GM18519 (cell line): ENCODE measurements around the gene MYO7B.
"Not testable (repeated sequence)": the region's sequence is repeated elsewhere in the genome, so short reads cannot be mapped to it uniquely, and the experiment has no call there.

ENCODE experiments used
- ATAC-seq: cut with Tn5 transposase; IDR thresholded peaks from one replicate; pipeline ENCODE4 v1.9.1; 2021; ENCODE audit warnings: mild to moderate bottlenecking, moderate library complexity; ENCODE audit not compliant: unreplicated experiment, low FRiP score

MYO7B gene

GRCh38 chr2:127523269-127523939 is 12.1 kb upstream of the MYO7B start:
- ATAC-seq = no peak

DNA sequence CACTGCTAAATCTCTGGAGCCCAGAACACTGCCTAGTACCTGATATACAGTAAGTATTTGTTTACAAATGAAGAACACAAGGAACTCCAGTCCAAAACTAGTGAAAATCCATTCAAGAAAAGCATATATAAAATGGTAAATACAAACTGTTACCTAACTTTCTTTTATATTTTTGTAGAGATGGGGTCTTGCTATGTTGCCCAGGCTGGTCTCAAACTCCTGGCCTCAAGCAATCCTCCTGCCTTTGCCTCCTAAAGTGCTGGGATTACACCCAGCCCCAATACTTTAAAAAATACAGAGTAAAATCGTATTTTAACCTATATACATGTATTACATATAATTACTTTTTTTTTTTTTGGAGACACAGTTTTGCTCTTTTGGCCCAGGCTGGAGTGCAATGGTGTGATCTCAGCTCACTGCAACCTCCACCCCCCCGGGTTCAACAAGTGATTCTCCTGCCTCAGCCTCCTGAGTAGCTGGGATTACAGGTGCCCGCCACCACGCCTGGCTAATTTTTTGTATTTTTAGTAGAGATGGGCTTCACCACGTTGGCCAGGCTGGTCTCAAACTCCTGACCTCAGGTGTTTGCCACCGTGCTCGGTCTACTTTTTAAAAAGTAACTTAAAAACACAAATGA is 11.2 kb upstream of the MYO7B start:
- ATAC-seq = not testable (repeated sequence)

DNA sequence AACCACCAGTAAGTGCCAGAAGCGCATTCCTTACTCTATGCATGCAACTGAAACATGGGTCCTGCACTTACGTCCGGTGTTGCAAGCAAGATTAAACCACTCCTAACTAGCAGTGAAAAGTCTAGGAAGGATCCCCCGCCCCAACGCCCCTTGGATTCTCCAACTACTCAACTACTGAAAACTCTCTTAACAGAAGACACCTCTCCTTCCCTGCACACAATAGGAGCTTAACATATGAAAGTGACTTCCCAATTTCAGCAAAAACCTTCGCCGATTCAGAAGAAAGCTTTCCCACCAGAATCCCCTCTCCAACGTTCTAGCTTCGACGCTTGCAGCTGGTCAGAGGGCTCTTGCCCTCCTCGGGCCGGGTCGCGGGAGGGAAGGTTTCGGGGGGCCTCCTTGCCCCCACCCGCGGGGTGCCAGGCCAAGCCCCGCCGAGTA is 9.8 kb upstream of the MYO7B start:
- ATAC-seq = no peak

- ATAC-seq = peak; percentile 71
These were observed 9.1 kb upstream of the MYO7B start, which contains the start of gene IWS1 for GRCh38 chr2:127526132-127527000. Gene IWS1, minus strand, starts transcription at chr2:127526489. Its CDS starts 281 bp downstream, at chr2:127526208.

GRCh38 chr2:127527001-127527804 is 8.3 kb upstream of the MYO7B start:
- peak; percentile 5 for ATAC-seq

DNA sequence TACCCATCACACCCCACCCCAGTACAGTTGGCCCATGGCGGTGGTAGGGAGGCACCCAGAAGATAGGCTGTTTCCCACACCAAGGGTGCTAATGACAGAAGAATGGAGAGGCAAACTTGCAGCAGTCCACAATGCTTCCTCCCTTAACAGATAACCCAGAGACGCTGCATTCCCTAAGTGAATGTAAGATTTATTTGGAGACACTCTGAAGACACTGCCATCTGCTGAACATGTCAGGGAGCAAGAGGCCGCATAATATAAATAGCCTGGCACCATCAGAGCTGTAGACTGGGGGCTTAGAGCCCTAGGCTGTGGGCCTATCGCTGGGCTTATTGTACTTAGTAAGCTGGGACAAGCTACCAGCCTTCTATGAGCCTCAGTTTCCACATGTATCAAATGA is 7.0 kb upstream of the MYO7B start:
- ATAC-seq = no peak

- ATAC-seq = not testable (repeated sequence)
These were observed 6.1 kb upstream of the MYO7B start for GRCh38 chr2:127529416-127529815.

DNA sequence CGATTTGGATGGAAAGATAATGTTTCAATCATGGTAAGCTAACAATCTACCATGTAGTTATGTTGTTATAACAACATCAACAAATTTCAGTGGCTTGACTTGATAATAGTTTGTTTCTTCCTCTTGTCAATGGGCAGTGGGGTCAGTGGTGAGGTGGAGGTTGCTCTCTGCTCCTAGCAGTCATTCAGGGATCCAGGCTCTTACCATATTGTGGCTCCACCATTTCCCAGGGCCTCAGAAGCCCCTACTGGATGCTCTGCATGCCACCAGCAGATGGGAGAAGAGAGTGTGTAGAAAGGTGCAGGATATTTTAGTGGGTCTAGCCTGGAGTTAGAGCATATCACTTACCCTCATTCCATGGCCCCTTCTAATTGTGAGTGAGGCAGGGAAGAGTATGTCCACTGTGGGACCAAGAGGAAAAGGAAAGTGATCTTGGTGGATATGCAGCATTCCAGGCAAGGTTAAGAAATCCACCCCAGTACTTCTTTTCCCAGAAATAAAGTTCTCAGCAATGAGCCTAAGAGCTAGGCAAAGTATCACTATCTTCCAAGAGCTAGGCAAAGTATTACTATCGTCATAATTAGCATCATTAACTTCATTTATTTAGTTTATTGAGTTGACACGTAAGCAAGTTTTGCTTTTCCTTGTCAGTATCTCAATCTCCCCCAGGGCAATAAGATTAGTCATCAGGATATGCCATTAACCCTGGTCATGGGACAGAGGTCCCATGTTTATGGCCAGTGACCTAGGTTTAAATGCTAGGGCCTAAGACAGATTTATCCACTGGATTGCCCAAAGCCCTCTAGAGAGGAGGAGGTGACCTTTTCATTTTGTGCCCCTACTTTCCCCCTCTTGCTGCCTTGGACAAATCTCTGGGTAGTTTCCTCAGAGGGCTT is 5.0 kb upstream of the MYO7B start:
- no peak for ATAC-seq

DNA sequence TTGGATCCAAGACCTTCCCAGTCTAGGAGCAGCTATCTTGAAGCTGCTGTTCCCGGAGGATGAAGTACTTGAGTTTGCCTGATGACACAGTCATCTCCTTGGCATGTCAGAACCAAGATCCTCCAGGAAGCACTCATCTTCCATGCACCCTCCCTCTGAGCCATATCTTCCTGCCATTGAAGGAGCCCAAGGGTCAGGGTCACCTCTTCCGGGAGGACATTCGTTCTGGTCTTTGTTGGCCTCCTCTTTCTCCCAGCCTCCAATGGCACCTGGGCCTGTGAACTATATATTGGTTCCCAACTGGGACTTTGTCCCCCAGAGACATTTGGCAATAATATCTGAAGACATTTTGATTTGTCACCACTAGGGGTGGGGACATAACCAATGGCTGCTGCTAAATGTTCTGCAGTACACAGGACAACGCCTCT is 4.2 kb upstream of the MYO7B start:
- no peak for ATAC-seq

DNA sequence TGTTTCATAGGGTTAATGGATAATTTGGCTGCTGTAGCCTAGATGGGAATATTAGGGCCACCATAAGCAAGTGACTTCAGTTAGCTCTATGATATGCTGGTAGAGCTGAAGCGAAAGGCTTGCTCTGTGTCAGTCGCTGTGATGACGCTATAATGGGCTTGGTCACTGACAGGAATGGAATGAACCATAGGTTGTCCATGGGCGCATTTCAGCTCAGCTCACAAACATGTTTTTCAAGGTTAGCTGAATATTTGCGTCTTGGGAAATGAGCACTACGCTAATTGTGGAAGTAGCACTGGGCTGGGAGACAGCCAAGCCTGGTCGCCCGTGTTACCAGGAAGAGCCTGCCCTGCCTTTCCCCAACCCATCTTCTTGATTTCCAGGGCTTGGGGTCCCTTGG is 3.2 kb upstream of the MYO7B start:
- no peak for ATAC-seq

- no peak for ATAC-seq
These were observed 435 bp downstream of the MYO7B start for GRCh38 chr2:127535918-127536317.

- no peak for ATAC-seq
These were observed 1.4 kb downstream of the MYO7B start for GRCh38 chr2:127536707-127537541.

- ATAC-seq = no peak
These were observed 2.2 kb downstream of the MYO7B start for GRCh38 chr2:127537644-127538043.

DNA sequence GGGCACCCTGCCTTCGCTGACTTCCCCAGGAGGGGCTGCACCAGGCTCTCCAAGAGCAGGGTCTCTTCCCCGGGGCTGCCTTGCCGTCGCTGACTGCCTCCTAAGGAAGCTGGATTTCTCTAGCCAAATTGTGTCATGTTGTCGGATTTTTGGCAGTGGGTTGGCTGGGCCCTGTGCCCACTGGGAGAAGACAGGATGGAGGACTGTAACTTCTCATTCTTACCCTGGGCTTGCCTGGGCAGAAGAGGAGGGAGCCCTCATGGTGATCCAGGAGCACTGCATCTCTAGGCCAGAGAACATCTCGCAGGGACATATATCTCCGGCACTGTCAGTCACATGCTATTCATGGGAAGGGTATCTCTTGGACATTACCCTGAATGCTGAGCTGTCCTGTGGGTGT is 6.3 kb downstream of the MYO7B start:
- ATAC-seq = no peak

DNA sequence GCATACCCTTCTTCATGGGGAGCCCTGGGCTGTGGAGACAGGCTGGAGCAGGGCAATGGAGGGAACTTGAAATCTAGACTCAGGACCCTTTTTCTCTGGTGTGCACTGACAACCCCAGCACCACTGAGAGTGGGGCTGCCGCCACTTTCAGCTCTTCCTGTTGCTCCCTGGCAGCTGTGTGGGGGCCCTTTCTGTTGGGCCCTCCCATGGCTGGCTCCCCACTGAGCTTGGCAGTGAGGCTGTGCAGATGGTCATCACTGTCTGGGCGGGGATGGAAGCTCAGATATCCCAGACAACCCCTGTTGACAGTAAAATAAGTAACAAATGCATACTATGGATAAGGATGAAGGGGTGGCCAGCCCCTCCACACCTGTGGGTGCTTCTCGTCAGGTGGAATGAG is 6.7 kb downstream of the MYO7B start:
- ATAC-seq = no peak

- not testable (repeated sequence) for ATAC-seq
These were observed 7.6 kb downstream of the MYO7B start for GRCh38 chr2:127543013-127543501.

DNA sequence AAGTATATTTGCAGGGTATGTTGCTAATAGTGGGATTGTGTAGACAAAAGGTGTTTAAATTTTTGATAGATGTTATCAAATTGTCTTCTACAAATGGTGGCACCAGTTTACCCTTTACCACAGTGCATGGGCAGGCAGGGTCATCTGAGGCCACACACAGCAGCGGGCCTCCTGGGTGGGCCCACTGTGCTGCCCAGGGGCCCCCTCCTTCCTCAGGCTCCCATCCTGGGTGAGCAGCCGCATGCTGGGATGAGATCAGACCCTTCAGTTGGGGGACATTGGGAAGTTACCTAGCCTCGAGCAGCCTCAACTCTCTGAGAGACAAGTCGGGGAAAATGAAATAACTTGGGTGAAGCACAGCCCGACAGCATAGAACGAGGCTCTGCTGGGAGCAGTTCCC is 9.7 kb downstream of the MYO7B start:
- ATAC-seq = no peak

DNA sequence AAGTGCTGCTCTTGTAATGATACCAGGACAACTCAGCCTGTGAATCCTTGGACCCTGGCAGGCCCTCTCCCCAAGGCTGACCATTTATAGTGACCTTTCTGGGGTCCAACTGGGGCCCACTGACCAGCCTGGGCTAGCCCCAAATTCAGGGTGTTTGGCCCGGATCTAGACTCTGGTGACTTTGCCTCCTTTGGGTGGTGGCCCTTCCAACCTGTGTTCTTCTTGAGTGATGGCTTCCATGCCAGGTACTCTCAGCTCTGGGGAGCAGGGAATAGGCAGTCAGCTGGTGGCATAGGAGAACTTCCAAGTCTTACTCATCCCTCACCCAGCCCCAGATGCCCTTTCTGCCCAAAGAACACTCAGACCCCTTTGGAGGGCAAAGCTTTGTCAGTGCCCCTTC is 10.3 kb downstream of the MYO7B start:
- no peak for ATAC-seq
